GM11168 (cell line): ENCODE data around the gene SAA1.
"Not testable (repeated sequence)": the region's sequence is repeated elsewhere in the genome, so short reads cannot be mapped to it uniquely, and the experiment has no call there.

Experiments
- in situ Hi-C: fragments of 300-500 bp; cut with MboI; formaldehyde crosslinking; loops from one replicate; pipeline ENCODE4 v1.12.0; 2022; ENCODE audit warnings: low sequenced_read_pairs; ENCODE audit not compliant: unreplicated experiment

The SAA1 gene

GRCh38 chr11:18265949-18266348 is at the start of gene SAA1:
Gene SAA1 (plus strand): TSS chr11:18266264. CDS start chr11:18266888, 624 bp downstream.
- in situ Hi-C loops = no loop called here

- in situ Hi-C loops = no loop called here
These were observed 44.7 kb upstream of the SAA1 start for GRCh38 chr11:18221274-18221876.

GRCh38 chr11:18222814-18223421 is 43.1 kb upstream of the SAA1 start:
- in situ Hi-C loops = no loop called here

- in situ Hi-C loops = no loop called here
These were observed 42.3 kb upstream of the SAA1 start for GRCh38 chr11:18223591-18224387.

- in situ Hi-C loops = no loop called here
These were observed 40.2 kb upstream of the SAA1 start for GRCh38 chr11:18225913-18226312.

GRCh38 chr11:18229501-18229900 is 36.6 kb upstream of the SAA1 start:
- in situ Hi-C loops = no loop called here

- in situ Hi-C loops = no loop called here
These were observed 35.2 kb upstream of the SAA1 start for GRCh38 chr11:18230859-18231258.

- in situ Hi-C loops = no loop called here
These were observed 32.2 kb upstream of the SAA1 start for GRCh38 chr11:18233912-18234311.

- in situ Hi-C loops = no loop called here
These were observed 30.4 kb upstream of the SAA1 start for GRCh38 chr11:18235394-18236334.

- in situ Hi-C loops = no loop called here
These were observed 29.3 kb upstream of the SAA1 start, which contains the start of gene SAA4 for GRCh38 chr11:18236664-18237356. Gene SAA4 (minus strand): TSS chr11:18236802. CDS start chr11:18235926, 876 bp downstream.

GRCh38 chr11:18239655-18240054 is 26.4 kb upstream of the SAA1 start:
- in situ Hi-C loops = no loop called here

- in situ Hi-C loops = no loop called here
These were observed 22.2 kb upstream of the SAA1 start for GRCh38 chr11:18243783-18244362.

GRCh38 chr11:18245396-18245795 is 20.7 kb upstream of the SAA1 start:
- in situ Hi-C loops = no loop called here

GRCh38 chr11:18246379-18247190 is 19.5 kb upstream of the SAA1 start:
- in situ Hi-C loops = not testable (repeated sequence)

- in situ Hi-C loops = not testable (repeated sequence)
These were observed 18.9 kb upstream of the SAA1 start for GRCh38 chr11:18247191-18247581.

GRCh38 chr11:18248561-18248960 is 17.5 kb upstream of the SAA1 start, which contains the start of gene SAA2:
Gene SAA2 (minus strand): TSS chr11:18248668. CDS start chr11:18248011, 657 bp downstream.
- in situ Hi-C loops = no loop called here

- in situ Hi-C loops = no loop called here
These were observed 12.8 kb upstream of the SAA1 start for GRCh38 chr11:18253233-18253632.

- in situ Hi-C loops = no loop called here
These were observed 12.2 kb upstream of the SAA1 start for GRCh38 chr11:18253778-18254338.
